Measurements from ENCODE around the gene CRYBA2.

CRYBA2 gene

DNA sequence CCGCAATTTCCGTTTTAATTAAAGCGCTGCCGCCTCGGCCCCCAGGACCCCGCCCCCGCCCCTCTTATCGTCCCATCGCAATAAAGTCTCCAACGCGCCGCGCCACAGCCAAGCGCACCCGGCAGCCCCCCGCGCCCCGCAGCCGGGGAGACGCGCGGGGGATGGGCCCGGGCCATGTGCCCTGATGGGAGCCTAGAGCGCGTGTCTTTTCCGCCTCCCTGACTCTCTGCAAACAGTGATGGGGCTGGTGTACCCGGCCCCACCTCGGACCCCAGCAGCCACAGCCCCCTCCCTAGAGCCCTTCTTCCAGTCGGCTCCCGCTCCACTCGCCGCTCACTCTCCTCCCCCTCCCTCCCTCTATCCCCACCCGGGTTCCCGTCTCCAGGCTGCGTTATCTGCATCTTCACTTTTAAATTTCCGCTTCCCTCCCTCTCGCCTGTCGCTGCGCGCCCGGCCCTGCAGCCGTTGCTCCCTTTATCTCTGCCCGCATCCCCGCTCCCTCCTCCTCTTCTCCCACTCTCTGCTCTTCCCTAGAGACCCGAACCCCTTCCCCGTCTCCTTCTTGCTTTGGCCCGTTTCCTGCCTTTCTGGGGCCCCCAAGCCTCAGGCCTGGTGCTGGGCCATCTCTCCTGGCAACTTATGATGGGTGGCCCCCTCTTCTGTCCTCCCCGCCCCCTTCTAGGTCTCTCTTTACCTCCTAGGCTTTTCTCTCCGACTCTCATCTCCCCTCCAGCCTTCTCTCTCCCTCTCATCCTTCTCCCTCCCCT is 7.7 kb downstream of the CRYBA2 start:
- Mint-ChIP-seq H3K4me3 (peak overlapping the region; percentile 32), H3K9me3 (no peaks in the 10 kb centered on the region)

DNA sequence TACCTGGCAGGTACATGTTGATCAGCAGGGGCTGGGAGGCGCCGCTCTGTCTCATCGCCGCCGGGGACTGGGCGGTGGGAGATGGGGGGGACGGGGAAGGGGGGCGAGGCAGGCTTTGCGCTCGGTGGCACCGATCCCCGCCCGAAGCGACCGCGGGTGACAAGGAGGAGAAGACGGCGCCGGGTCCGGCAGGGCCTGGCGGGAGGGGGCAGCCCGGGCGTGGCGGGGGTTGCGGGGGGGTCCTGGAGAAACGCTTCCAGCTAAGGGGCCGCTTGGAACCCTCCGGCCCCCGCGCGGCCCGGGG is 8.2 kb downstream of the CRYBA2 start, which contains the start of gene FEV:
Gene FEV, minus strand, starts transcription at position 164 of the 304 bp plus-strand sequence. Its CDS starts 109 bp downstream, at position 55.
- Mint-ChIP-seq H3K4me3 (peak within 1 kb of the TSS; percentile 72), H3K9me3 (no peaks in the 10 kb centered on the region), H3K27me3 (ENCODE audit: low read depth, poor library complexity) (peaks cover 99% of the 10 kb centered on the region), H3K4me1 (peaks cover 11% of the 10 kb centered on the region), H3K36me3 (ENCODE audit: low read depth) (no peaks in the 10 kb centered on the region), H3K27ac (no peak within 1 kb of the TSS)
- TF ChIP-seq, protein P1, sequence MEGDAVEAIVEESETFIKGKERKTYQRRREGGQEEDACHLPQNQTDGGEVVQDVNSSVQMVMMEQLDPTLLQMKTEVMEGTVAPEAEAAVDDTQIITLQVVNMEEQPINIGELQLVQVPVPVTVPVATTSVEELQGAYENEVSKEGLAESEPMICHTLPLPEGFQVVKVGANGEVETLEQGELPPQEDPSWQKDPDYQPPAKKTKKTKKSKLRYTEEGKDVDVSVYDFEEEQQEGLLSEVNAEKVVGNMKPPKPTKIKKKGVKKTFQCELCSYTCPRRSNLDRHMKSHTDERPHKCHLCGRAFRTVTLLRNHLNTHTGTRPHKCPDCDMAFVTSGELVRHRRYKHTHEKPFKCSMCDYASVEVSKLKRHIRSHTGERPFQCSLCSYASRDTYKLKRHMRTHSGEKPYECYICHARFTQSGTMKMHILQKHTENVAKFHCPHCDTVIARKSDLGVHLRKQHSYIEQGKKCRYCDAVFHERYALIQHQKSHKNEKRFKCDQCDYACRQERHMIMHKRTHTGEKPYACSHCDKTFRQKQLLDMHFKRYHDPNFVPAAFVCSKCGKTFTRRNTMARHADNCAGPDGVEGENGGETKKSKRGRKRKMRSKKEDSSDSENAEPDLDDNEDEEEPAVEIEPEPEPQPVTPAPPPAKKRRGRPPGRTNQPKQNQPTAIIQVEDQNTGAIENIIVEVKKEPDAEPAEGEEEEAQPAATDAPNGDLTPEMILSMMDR (IDR thresholded peaks at IDR 0.05), result no peak
- no peak for DNase-seq

More for the DNA sequence above, 7.7 kb downstream of the CRYBA2 start:
- Mint-ChIP-seq H3K27me3 (ENCODE audit: low read depth, poor library complexity) (peaks cover 99% of the 10 kb centered on the region), H3K27ac (no peak overlapping the region), H3K36me3 (ENCODE audit: low read depth) (no peaks in the 10 kb centered on the region), H3K4me1 (peaks cover 11% of the 10 kb centered on the region)
- TF ChIP-seq, protein P1 (IDR thresholded peaks at IDR 0.05), result no peak
- no peak for DNase-seq

DNA sequence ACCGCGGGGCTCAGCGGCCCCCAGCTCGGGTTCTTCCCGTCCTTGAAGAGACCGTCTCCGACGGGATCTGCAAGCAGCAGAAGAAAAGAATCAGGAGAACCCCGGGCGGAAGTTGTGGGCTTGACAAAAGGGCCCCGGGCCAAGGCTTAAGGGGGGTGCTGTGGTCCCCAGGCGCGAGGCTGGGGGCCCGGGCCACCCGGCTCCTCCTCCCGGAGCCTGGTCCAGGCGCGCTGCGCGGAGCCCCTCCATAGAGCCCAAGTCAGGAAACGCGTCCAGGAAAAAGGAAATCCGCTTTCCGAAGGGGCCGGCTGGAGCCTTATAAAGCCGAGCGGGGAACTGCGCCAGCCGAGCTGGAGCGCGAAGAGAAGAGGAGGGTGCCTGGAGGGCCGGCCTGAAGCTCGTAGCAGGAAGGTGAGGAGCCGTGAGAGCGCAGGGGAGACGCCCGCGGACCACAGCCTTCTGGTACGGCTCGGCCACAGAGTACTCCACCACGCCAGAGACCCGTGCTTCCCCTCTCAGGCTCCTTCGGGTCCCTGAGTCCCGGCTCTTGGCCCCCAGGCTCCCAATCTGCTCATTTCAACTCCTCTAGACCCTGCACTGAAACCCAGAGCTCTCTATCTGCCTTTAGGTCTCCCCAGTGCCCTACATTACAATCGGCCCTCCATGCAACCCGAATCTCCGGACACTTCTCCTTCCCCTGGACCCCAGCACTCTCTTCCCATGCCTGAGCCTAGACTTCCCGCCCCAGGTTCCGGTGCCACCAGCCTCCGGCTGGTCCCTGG is 8.8 kb downstream of the CRYBA2 start:
- DNase-seq, result no peak
- Mint-ChIP-seq H3K4me3 (peak overlapping the region; percentile 72), H3K36me3 (ENCODE audit: low read depth) (no peaks in the 10 kb centered on the region), H3K4me1 (peaks cover 11% of the 10 kb centered on the region), H3K27ac (no peak overlapping the region), H3K9me3 (no peaks in the 10 kb centered on the region), H3K27me3 (ENCODE audit: low read depth, poor library complexity) (peaks cover 99% of the 10 kb centered on the region)
- TF ChIP-seq, protein P1 (IDR thresholded peaks at IDR 0.05), result no peak

DNA sequence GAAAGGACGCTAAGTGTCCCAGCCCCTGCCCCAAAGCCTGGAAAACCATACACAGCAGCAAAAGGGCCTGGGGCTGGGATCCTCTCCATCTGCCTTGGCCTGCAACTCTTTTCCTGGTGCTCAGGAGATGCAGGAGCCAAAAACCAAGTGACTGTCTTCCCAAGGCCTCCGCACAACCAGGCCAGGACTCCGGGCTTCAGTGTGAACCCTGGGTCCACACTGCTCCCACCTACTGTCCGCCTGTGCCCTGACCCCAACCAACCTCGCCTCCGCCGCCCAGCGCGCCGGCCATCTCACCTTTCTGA is 9.3 kb downstream of the CRYBA2 start:
- DNase-seq, result no peak
- H3K9me3 Mint-ChIP-seq, result no peaks in the 10 kb centered on the region
- H3K36me3 Mint-ChIP-seq (ENCODE audit: low read depth), result no peaks in the 10 kb centered on the region
- peaks cover 11% of the 10 kb centered on the region for H3K4me1 Mint-ChIP-seq
- TF ChIP-seq, protein P1 (IDR thresholded peaks at IDR 0.05), result no peak
- no peak overlapping the region for H3K27ac Mint-ChIP-seq
- H3K4me3 Mint-ChIP-seq, result no peak overlapping the region
- H3K27me3 Mint-ChIP-seq (ENCODE audit: low read depth, poor library complexity), result peaks cover 99% of the 10 kb centered on the region

DNA sequence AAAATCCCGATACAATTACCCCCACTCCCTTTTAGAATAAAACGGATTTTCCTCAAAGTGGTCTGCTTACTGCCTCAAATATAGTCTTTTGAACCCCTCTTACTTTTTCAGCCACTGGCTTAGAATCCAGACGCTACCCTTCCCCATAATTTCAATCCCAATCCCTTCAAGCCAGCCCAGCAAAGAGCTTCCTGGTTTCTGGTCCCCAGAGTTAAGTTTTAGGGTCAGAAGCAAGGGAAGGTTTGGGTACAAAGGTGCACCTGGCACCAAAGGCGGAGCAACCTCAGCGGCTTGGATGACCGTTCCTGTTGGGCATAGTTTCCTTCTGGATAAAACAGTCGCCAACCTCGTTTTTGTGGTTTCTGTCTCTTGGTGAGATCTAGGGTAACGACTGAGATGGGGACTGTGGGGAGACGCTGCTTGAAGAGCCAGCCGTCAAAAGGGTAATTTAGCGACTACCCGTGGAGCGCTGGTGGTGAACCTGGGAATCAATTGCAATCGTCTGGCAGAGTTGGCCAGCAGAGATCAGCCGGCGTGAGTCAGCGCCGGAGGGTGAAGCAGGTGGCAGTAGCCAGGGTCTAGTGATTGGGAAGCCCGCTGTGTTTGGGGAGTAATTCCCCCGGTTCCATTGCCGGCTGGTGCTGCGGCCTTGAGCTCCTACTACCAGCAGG is 9.8 kb downstream of the CRYBA2 start:
- Mint-ChIP-seq H3K4me3 (peak overlapping the region; percentile 30), H3K27ac (no peak overlapping the region), H3K9me3 (no peaks in the 10 kb centered on the region), H3K36me3 (ENCODE audit: low read depth) (no peaks in the 10 kb centered on the region), H3K4me1 (peaks cover 11% of the 10 kb centered on the region), H3K27me3 (ENCODE audit: low read depth, poor library complexity) (peaks cover 99% of the 10 kb centered on the region)
- TF ChIP-seq, protein P1 (IDR thresholded peaks at IDR 0.05), result no peak
- no peak for DNase-seq
